IMR-90 (cell line): ENCODE data around the gene EHHADH.
"Not testable (repeated sequence)": the region's sequence is repeated elsewhere in the genome, so short reads cannot be mapped to it uniquely, and the experiment has no call there.

ENCODE experiments used
- FOS ChIP-seq: fragments of 150-350 bp; IDR thresholded peaks from 2 replicates; pipeline ENCODE4 v1.6.1; 2016; ENCODE audit warnings: low read depth, low read length
- NFE2L2 ChIP-seq: fragments of 150-350 bp; IDR thresholded peaks from 2 replicates; pipeline ENCODE4 v1.6.1; 2016; ENCODE audit warnings: low read depth, mild to moderate bottlenecking, low read length
- RAD21 ChIP-seq: IDR thresholded peaks from 2 replicates; pipeline ENCODE4 v1.6.1; 2012; ENCODE audit warnings: low read length, improper control_type of control experiment
- RCOR1 ChIP-seq: IDR thresholded peaks from 2 replicates; pipeline ENCODE4 v1.6.1; 2012; ENCODE audit warnings: mild to moderate bottlenecking, low read length, improper control_type of control experiment; ENCODE audit not compliant: insufficient replicate concordance
- TF ChIP-seq, protein P1 (sequence below): conservative IDR thresholded peaks from 2 replicates; pipeline ENCODE4 v1.5.1; 2012; ENCODE audit warnings: mild to moderate bottlenecking, low read depth, low read length, improper control_type of control experiment

DNA sequence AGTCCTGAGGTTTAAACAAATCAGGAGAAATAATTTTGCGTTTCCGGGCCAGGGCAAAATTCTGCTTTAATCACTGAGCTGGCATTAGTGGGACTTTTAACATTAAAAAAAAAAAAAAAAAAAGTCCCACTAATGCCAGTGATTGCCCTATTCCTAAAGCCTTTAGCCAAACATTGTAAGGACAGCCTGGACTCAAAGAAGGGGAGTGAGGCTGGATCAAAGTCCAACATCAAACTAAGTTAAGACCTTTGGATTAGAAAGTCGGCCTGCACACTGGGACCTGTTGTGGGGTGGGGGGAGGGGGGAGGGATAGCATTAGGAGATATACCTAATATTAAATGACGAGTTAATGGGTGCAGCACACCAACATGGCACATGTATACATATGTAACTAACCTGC, 716 bp downstream of the EHHADH start:
- TF ChIP-seq, protein P1, sequence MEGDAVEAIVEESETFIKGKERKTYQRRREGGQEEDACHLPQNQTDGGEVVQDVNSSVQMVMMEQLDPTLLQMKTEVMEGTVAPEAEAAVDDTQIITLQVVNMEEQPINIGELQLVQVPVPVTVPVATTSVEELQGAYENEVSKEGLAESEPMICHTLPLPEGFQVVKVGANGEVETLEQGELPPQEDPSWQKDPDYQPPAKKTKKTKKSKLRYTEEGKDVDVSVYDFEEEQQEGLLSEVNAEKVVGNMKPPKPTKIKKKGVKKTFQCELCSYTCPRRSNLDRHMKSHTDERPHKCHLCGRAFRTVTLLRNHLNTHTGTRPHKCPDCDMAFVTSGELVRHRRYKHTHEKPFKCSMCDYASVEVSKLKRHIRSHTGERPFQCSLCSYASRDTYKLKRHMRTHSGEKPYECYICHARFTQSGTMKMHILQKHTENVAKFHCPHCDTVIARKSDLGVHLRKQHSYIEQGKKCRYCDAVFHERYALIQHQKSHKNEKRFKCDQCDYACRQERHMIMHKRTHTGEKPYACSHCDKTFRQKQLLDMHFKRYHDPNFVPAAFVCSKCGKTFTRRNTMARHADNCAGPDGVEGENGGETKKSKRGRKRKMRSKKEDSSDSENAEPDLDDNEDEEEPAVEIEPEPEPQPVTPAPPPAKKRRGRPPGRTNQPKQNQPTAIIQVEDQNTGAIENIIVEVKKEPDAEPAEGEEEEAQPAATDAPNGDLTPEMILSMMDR = not testable (repeated sequence)
- TF ChIP-seq RCOR1, NFE2L2, FOS, RAD21: not testable (repeated sequence)
